Uterus (tissue), 2 donors: Measurements from ENCODE around the gene SMARCAL1.

Experiments used
- POLR2A ChIP-seq, 2 donors: fragments of 450-650 bp; IDR thresholded peaks; one replicate each; pipeline ENCODE4 v1.6.1; 2016; ENCODE audit warnings: antibody characterized with exemption in 2 of 2, mild to moderate bottlenecking in 1 of 2, moderate library complexity in 1 of 2
- TF ChIP-seq, protein P1 (sequence below), 4 experiments: fragments of 200-600 bp in 2 of 4; fragments of 450-650 bp in 2 of 4; sonication (generic) in 2 of 4; IDR thresholded peaks; one replicate each; pipeline ENCODE4 v1.5.1; 2016 to 2019; ENCODE audit warnings: antibody characterized with exemption in 4 of 4, mild to moderate bottlenecking in 2 of 4, moderate library complexity in 1 of 4

DNA sequence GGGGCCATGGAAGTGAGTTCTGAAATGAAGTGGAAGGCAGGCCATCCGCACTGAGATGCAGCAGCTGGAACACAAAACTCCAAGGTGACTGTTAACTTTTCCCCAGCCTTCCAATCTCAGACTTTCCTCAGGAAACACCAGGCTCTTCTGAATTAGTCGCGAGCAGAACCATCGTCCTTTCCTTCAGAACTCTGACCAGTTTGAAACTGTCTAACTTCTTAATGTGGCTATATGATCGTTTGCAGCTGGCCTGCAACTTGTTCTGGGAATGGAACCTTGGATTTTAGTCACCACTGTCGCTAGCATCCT lies 85.7 kb downstream of the SMARCAL1 start:
- TF ChIP-seq, protein P1, sequence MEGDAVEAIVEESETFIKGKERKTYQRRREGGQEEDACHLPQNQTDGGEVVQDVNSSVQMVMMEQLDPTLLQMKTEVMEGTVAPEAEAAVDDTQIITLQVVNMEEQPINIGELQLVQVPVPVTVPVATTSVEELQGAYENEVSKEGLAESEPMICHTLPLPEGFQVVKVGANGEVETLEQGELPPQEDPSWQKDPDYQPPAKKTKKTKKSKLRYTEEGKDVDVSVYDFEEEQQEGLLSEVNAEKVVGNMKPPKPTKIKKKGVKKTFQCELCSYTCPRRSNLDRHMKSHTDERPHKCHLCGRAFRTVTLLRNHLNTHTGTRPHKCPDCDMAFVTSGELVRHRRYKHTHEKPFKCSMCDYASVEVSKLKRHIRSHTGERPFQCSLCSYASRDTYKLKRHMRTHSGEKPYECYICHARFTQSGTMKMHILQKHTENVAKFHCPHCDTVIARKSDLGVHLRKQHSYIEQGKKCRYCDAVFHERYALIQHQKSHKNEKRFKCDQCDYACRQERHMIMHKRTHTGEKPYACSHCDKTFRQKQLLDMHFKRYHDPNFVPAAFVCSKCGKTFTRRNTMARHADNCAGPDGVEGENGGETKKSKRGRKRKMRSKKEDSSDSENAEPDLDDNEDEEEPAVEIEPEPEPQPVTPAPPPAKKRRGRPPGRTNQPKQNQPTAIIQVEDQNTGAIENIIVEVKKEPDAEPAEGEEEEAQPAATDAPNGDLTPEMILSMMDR (IDR thresholded peaks at IDR 0.05): no peak
- TF ChIP-seq POLR2A (IDR thresholded peaks at IDR 0.05): no peak
